DOHH2 (cell line): Measurements from ENCODE around the gene CHRM1.

ENCODE experiments used
- H3F3A ChIP-seq: fragments of 200-600 bp; sonication (generic), shearing (Covaris generic); 2 replicates; pipeline ENCODE4 v1.6.0; 2016; ENCODE audit warnings: antibody characterized with exemption, mild to moderate bottlenecking; ENCODE audit not compliant: control insufficient read depth, insufficient read depth
- H3K27ac ChIP-seq: fragments of 200-600 bp; sonication (generic); 2 replicates; pipeline ENCODE4 v1.5.1; 2014; ENCODE audit warnings: low read depth, mild to moderate bottlenecking, low read length, moderate library complexity
- H3K27me3 ChIP-seq: fragments of 200-600 bp; sonication (generic); 2 replicates; pipeline ENCODE4 v1.6.1; 2014; ENCODE audit warnings: mild to moderate bottlenecking, low read length, mixed read lengths; ENCODE audit not compliant: control insufficient read depth
- H3K36me3 ChIP-seq: fragments of 200-600 bp; sonication (generic); 2 replicates; pipeline ENCODE4 v1.6.1; 2014; ENCODE audit warnings: mild to moderate bottlenecking, low read length, moderate library complexity, mixed read lengths; ENCODE audit not compliant: control insufficient read depth
- H3K4me1 ChIP-seq: fragments of 200-600 bp; sonication (generic); 2 replicates; pipeline ENCODE4 v1.6.1; 2014; ENCODE audit warnings: mild to moderate bottlenecking, low read length, mixed read lengths; ENCODE audit not compliant: control insufficient read depth
- H3K4me2 ChIP-seq: fragments of 200-600 bp; sonication (generic); 2 replicates; pipeline ENCODE4 v1.6.0; 2014; ENCODE audit warnings: mild to moderate bottlenecking, low read length, moderate library complexity
- H3K4me3 ChIP-seq: fragments of 200-600 bp; sonication (generic); 2 replicates; pipeline ENCODE4 v1.5.1; 2014; ENCODE audit warnings: mild to moderate bottlenecking, low read length, mixed read lengths
- H3K79me2 ChIP-seq: fragments of 200-600 bp; sonication (generic); 2 replicates; pipeline ENCODE4 v1.6.1; 2014; ENCODE audit warnings: mild to moderate bottlenecking, low read length, mixed read lengths; ENCODE audit not compliant: control insufficient read depth
- H3K9me2 ChIP-seq: fragments of 200-600 bp; sonication (generic); replicated peaks from 2 replicates; pipeline ENCODE4 v1.6.1; 2014; ENCODE audit warnings: mild to moderate bottlenecking, low read length, mixed read lengths; ENCODE audit not compliant: control insufficient read depth
- H3K9me3 ChIP-seq: fragments of 200-600 bp; sonication (generic); 2 replicates; pipeline ENCODE4 v1.6.1; 2014; ENCODE audit warnings: antibody characterized with exemption, low read length, mixed read lengths; ENCODE audit not compliant: control insufficient read depth, insufficient read depth
- H4K20me1 ChIP-seq: fragments of 200-600 bp; sonication (generic); 2 replicates; pipeline ENCODE4 v1.6.0; 2014; ENCODE audit warnings: low read depth, mild to moderate bottlenecking, antibody characterized with exemption, low read length, moderate library complexity; ENCODE audit not compliant: control insufficient read depth, insufficient read depth
- CTCF ChIP-seq: fragments of 200-600 bp; sonication (generic); IDR thresholded peaks from one replicate; pipeline ENCODE4 v1.5.1; 2014; ENCODE audit warnings: antibody characterized with exemption, mild to moderate bottlenecking, low read depth, low read length; ENCODE audit not compliant: poor library complexity, severe bottlenecking
- EZH2phosphoT487 ChIP-seq: fragments of 200-600 bp; sonication (generic); IDR thresholded peaks from 2 replicates; pipeline ENCODE4 v1.6.1; 2017; ENCODE audit warnings: borderline replicate concordance, mild to moderate bottlenecking, antibody characterized with exemption, low read length, moderate library complexity, mixed read lengths

The CHRM1 gene

GRCh38 chr11:62961017-62961570 lies 39.9 kb upstream of the CHRM1 start:
- Histone ChIP-seq H3K4me3 (no peak overlapping the region), H3K4me2 (no peak overlapping the region), H3K27me3 (no peaks in the 10 kb centered on the region), H3K27ac (no peak overlapping the region), H4K20me1 (no peaks in the 10 kb centered on the region), H3K79me2 (no peaks in the 10 kb centered on the region), H3K9me3 (no peaks in the 10 kb centered on the region), H3F3A (no peaks in the 10 kb centered on the region), H3K9me2 (no peaks in the 10 kb centered on the region), H3K36me3 (no peaks in the 10 kb centered on the region), H3K4me1 (no peaks in the 10 kb centered on the region)
- no peak for TF ChIP-seq CTCF
- no peak for TF ChIP-seq EZH2phosphoT487

GRCh38 chr11:62959422-62959980 lies 38.3 kb upstream of the CHRM1 start:
- Histone ChIP-seq H3K27me3 (no peaks in the 10 kb centered on the region), H3K4me3 (no peak overlapping the region), H3K4me2 (no peak overlapping the region), H3K27ac (no peak overlapping the region), H3K36me3 (no peaks in the 10 kb centered on the region), H3K9me2 (no peaks in the 10 kb centered on the region), H3K9me3 (no peaks in the 10 kb centered on the region), H3K4me1 (no peaks in the 10 kb centered on the region), H3F3A (no peaks in the 10 kb centered on the region), H3K79me2 (no peaks in the 10 kb centered on the region), H4K20me1 (no peaks in the 10 kb centered on the region)
- TF ChIP-seq EZH2phosphoT487: no peak

DNA sequence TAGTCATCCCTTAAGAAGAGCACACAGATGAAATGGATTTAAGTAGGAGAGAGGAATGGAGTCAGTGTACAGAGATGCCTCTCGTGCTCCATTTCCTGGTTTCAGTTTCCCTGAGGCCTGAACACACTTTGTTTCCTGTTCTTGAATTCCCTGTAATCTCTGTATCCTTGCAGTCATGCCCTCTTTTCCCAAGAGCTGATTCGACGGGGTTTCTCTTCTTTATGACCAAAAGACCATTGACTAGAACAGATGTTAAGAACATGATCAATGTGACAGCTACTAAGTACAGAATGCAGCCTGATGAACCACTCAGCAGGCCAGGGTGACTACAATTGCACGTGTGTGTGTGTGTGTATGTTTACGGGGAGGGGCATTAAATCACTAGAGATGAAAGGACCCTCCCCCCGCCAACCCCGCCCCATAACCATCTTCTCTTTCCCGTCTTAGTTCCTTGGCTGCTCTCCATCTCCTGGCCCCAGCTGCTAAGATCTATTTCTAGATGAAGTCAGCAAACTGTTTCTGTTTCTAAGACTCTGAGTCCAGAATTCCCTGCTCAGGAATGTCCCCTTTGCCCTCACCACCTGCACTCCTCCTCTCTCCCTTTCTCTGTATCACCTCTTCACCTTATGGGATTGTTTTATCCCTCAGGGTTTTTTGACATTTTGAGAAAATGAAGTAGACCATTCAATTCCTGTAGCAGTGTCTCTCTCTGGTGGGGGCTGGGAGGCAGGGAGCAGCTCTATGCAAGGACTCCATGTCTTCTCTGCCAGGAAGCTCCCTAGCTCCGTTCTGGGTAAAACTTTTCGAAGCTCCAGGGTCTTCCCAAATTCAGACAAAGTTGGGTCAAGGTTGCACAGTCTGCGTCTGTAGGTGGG lies 37.6 kb upstream of the CHRM1 start:
- no peaks in the 10 kb centered on the region for H4K20me1 ChIP-seq
- H3K4me2 ChIP-seq: no peak overlapping the region
- H3K9me2 ChIP-seq: no peaks in the 10 kb centered on the region
- no peak overlapping the region for H3K4me3 ChIP-seq
- no peaks in the 10 kb centered on the region for H3F3A ChIP-seq
- no peaks in the 10 kb centered on the region for H3K27me3 ChIP-seq
- no peaks in the 10 kb centered on the region for H3K36me3 ChIP-seq
- no peaks in the 10 kb centered on the region for H3K4me1 ChIP-seq
- no peak overlapping the region for H3K27ac ChIP-seq
- TF ChIP-seq EZH2phosphoT487: no peak
- no peak for TF ChIP-seq CTCF
- H3K79me2 ChIP-seq: no peaks in the 10 kb centered on the region
- H3K9me3 ChIP-seq: no peaks in the 10 kb centered on the region

DNA sequence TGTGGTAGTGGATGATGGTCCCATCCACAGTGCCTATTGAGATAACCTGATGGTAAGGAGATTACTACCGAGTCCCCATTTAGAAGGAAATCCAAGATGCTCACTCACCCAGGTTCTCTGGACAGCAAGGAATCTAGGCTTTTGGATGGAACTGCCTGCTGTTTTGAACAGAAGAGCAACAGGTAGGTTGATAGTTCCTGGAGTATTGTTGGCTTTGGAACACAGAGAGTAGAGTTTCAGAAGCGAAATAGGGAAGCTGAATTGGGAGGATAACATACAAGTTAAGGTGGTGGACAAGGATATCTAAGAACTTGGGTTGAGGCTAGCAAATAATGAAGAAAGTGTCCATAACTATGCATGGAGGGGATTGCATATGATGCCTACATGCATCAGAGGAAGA lies 36.0 kb upstream of the CHRM1 start:
- no peaks in the 10 kb centered on the region for H3F3A ChIP-seq

More for the DNA sequence above, 36.0 kb upstream of the CHRM1 start:
- Histone ChIP-seq H3K27me3 (no peaks in the 10 kb centered on the region), H3K79me2 (no peaks in the 10 kb centered on the region), H4K20me1 (no peaks in the 10 kb centered on the region), H3K9me2 (no peaks in the 10 kb centered on the region), H3K9me3 (no peaks in the 10 kb centered on the region), H3K4me3 (no peak overlapping the region), H3K4me1 (no peaks in the 10 kb centered on the region), H3K27ac (no peak overlapping the region), H3K36me3 (no peaks in the 10 kb centered on the region), H3K4me2 (no peak overlapping the region)
- no peak for TF ChIP-seq CTCF
- no peak for TF ChIP-seq EZH2phosphoT487
